NCI-H774 (cell line): ENCODE measurements around the gene SYS1.

Source experiments
- DNase-seq: peaks from one replicate; lab custom pipeline; 2025; lab: John Stamatoyannopoulos, UW

Gene SYS1

DNA sequence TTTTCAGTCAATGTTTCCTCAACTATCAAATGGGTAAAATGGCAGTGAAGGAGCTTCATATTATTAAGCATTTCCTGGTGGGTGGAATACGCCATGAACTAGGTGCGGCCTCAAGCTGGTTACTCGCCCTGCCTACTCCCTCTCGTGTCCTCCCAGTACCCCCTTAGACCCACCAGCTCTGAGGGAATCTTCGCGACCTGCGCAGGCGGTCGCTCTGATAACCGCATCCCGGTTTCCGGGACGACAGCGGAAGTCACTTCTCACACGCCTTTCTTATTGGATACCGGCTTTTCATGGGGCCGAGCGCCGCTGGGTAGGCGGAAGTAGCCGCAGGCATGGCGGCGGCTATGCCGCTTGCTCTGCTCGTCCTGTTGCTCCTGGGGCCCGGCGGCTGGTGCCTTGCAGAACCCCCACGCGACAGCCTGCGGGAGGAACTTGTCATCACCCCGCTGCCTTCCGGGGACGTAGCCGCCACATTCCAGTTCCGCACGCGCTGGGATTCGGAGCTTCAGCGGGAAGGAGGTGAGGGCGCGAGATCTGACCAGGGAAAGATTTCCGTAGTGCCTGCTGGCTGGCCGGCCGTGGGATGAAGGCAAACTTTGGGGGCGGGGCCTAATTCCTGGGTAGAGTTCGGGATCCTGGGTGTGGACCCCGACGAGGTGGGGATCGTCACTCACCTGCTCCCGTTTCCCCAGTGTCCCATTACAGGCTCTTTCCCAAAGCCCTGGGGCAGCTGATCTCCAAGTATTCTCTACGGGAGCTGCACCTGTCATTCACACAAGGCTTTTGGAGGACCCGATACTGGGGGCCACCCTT is 53.1 kb downstream of the SYS1 start, which contains the start of gene PIGT:
PIGT (plus strand) TSS at position 320 of the 816 bp plus-strand sequence; CDS start at position 336, 16 bp downstream.
- DNase-seq: peak; percentile 86

- no peak for DNase-seq
Observed at GRCh38 chr20:45416917-45417316, 54.0 kb downstream of the SYS1 start.
